Ascending aorta (tissue), 2 donors: ENCODE data around the gene PRMT2. TPM values are rescaled to one million over a fixed set of nuclear protein-coding genes. Genes with fewer than 3 reads are reported as not detected.

ENCODE experiments used
- DNase-seq, 2 donors: peaks; one replicate each; pipeline ENCODE4 v3.0.0-alpha.2; 2019; ENCODE audit warnings: low spot score in 2 of 2
- H3K27ac ChIP-seq, 2 donors: fragments of 200-600 bp; sonication (generic); one replicate each; pipeline ENCODE4 v1.5.1; 2016 to 2017; ENCODE audit warnings: mild to moderate bottlenecking in 1 of 2
- H3K27me3 ChIP-seq: fragments of 200-600 bp; sonication (generic); one replicate; pipeline ENCODE4 v1.5.1; 2017
- H3K36me3 ChIP-seq, 2 donors: fragments of 200-600 bp; sonication (generic); one replicate each; pipeline ENCODE4 v1.5.1; 2016
- H3K4me1 ChIP-seq, 2 donors: fragments of 200-600 bp; sonication (generic); one replicate each; pipeline ENCODE4 v1.5.1; 2016 to 2017; ENCODE audit warnings: mild to moderate bottlenecking in 1 of 2
- H3K4me3 ChIP-seq, 2 donors: fragments of 200-600 bp; sonication (generic); one replicate each; pipeline ENCODE4 v1.5.1; 2016 to 2017; ENCODE audit warnings: mild to moderate bottlenecking in 1 of 2
- H3K9me3 ChIP-seq, 2 donors: fragments of 200-600 bp; sonication (generic); one replicate each; pipeline ENCODE4 v1.5.1; 2016
- intact Hi-C: fragments of 100-400 bp; cut with DNase I; formaldehyde crosslinking; loops from one replicate; pipeline ENCODE4 v1.15.1; 2023
- total RNA-seq: library from RNA; depleted of rRNA; stranded (reverse); fragments of >200 nt; gene quantifications from one replicate; pipeline ENCODE4 v1.1.0, GENCODE V29; 2016
- TF ChIP-seq, protein P1 (sequence below), 3 experiments: fragments of 200-600 bp in 2 of 3; fragments of 450-650 bp in 1 of 3; sonication (generic) in 2 of 3; IDR thresholded peaks; one replicate each; pipeline ENCODE4 v1.5.1; 2016 to 2019; ENCODE audit warnings: antibody characterized with exemption in 3 of 3, mild to moderate bottlenecking in 1 of 3, moderate library complexity in 1 of 3

The PRMT2 gene
- total RNA-seq, 1 donor from 2014 or later = 23.3 TPM

DNA sequence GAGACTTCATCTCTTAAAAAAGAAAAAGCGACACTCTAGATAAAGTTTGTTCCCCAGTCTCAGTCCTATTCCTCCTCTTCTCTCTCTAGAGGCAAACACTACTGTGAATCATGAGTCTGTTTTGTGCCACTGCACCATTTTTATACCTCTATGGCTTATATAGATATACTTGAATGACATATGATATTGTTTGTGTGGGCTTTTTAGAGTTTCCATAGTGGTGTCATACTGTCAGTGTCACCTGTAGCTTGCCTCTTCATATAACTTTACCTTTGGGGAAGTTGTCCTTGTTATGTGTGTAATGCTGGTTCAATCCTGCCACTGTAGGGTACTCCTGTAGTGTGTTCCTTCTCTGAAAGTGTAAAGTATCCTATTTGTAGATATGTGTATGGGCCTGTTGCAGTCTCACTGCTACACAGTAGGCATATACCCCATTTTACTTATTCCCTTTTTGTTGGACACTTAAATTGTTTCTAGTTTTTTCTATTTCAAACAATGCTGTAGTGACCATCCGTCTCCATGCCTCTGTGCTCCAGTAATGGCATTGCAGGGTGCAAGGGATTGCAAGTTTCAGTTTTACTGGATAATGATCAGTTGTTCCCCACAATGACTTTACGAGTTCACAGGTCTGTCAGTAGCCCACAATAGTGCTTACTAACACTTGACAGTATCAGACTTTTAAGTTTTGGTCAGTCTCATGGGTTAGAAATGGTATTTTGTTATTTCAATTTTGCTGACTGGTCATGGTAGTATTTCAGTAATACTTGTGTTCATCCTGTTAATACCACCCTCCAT, 2.7 kb downstream of the PRMT2 start:
- Histone ChIP-seq H3K36me3 (peaks cover 6 to 18% of the 10 kb centered on the region in 2 donors), H3K4me1 (peaks cover 3 to 20% of the 10 kb centered on the region in 2 donors), H3K27ac (peak overlapping the region in 1 of 2 donors; percentile 5), H3K4me3 (peak overlapping the region; percentile 13 to 69), H3K9me3 (no peaks in the 10 kb centered on the region), H3K27me3 (no peaks in the 10 kb centered on the region)
- TF ChIP-seq, protein P1, sequence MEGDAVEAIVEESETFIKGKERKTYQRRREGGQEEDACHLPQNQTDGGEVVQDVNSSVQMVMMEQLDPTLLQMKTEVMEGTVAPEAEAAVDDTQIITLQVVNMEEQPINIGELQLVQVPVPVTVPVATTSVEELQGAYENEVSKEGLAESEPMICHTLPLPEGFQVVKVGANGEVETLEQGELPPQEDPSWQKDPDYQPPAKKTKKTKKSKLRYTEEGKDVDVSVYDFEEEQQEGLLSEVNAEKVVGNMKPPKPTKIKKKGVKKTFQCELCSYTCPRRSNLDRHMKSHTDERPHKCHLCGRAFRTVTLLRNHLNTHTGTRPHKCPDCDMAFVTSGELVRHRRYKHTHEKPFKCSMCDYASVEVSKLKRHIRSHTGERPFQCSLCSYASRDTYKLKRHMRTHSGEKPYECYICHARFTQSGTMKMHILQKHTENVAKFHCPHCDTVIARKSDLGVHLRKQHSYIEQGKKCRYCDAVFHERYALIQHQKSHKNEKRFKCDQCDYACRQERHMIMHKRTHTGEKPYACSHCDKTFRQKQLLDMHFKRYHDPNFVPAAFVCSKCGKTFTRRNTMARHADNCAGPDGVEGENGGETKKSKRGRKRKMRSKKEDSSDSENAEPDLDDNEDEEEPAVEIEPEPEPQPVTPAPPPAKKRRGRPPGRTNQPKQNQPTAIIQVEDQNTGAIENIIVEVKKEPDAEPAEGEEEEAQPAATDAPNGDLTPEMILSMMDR (IDR thresholded peaks at IDR 0.05) = no peak
- intact Hi-C loops = no loop called here
- DNase-seq = no peak

DNA sequence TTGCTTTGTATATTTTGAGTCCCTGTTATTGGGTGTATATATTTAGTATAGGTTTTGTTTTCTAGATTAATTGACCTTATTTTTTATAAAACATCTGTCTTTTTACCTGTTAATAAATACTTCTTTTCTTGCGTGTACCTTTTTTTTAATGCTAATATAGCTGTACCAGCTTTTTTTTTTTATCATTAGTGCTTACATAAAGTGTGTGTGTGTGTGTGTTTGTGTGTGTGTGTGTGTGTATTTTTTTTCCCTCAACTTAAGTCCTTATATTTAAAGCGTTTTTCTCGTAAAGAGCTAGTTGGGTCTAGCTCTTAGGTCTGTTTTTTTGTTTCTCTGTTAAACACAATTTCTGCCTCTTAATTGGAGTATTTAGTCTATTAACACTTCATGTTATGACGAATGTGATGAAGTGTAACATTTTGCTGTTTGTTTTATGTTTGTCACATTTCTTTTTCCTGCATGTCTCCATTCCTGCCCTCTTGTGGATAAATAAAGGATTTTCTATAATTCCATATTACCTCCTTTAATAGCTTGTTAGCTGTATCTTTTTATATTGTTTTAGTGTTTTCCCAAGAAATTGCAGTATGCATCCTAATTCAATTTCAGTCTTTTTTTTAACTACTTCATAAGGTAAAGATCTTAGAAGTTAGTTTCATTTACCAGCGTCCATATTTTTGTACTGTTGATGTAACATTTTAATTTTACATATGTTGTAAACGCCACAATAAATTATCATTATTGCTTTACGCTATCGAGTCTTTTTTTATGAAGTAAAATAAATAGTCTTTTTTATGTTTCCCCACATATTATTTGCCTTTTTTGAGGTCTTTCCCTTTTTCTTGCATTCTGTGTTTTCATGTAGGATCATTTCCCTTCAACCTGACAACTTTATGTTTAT, 4.3 kb downstream of the PRMT2 start:
- Histone ChIP-seq H3K9me3 (no peaks in the 10 kb centered on the region), H3K27me3 (no peaks in the 10 kb centered on the region), H3K4me1 (peaks cover 3 to 20% of the 10 kb centered on the region in 2 donors), H3K36me3 (peaks cover 21 to 34% of the 10 kb centered on the region in 2 donors), H3K27ac (no peak overlapping the region), H3K4me3 (no peak overlapping the region)
- DNase-seq = no peak
- intact Hi-C loops = no loop called here
- TF ChIP-seq, protein P1 (IDR thresholded peaks at IDR 0.05) = peak; percentile 22 to 45 (median 33)

DNA sequence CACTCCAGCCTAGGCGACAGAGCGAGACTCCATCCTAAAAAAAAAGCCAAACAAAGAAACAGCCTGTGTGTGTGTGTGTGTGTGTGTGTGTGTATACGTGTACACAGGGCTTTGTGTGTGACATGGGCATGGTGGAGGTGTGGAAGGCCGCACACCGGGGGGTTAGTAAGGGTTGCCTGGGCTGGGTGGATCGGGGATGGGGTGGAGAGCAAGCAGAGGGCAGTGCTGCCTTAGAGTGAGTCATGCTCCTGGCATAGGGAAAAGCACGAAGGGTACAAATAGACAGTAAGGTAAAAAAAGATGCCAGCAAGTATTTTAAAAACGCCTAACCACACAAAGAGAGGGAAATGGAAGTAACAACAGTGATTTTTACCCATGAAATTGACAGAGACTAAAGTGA, 6.2 kb downstream of the PRMT2 start:
- intact Hi-C loops = no loop called here
- TF ChIP-seq, protein P1 (IDR thresholded peaks at IDR 0.05) = no peak
- H3K27me3 ChIP-seq = no peaks in the 10 kb centered on the region
- H3K4me1 ChIP-seq = peaks cover 3 to 13% of the 10 kb centered on the region in 2 donors
- no peak overlapping the region for H3K27ac ChIP-seq
- peaks cover 40 to 53% of the 10 kb centered on the region in 2 donors for H3K36me3 ChIP-seq
- H3K9me3 ChIP-seq = no peaks in the 10 kb centered on the region
- H3K4me3 ChIP-seq = no peak overlapping the region
- no peak for DNase-seq

DNA sequence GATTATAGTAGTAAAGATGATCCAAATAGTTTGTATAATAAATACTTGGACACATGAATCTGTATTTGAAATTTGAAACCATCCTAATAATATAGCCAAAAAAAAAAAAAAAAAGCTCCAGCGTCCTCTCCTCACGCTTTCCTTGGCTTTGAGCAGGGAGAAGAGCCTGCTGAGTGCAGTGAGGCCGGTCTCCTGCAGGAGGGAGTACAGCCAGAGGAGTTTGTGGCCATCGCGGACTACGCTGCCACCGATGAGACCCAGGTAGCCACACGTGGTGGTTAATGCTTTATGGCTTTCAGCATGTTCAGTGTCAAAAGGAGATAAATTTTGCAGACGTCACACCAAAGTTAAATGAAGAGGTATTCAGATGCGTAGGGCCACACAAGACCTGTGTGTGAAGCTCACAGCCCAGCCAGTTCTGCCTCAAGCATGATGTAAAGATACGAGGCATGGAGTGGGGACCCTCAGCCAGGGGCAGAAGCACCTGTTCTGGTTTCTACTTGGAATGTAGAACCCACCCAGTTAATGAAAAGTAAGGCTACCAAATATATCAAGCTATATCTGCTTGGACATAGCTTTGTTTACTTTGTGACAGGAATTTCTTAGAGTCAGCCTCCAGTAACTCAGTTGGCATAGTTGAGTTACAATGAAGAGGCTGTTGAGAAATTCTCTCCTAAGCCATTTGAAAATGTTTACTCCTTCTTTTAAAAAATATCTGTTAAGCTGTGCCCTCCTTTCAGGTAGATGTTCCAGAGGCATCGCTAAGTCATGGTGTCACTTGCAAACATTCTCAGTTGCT, 8.1 kb downstream of the PRMT2 start:
- intact Hi-C loops = no loop called here
- Histone ChIP-seq H3K36me3 (peaks cover 56 to 70% of the 10 kb centered on the region in 2 donors), H3K9me3 (no peaks in the 10 kb centered on the region), H3K4me1 (peaks cover 0 to 3% of the 10 kb centered on the region in 2 donors), H3K4me3 (no peak overlapping the region), H3K27ac (no peak overlapping the region), H3K27me3 (no peaks in the 10 kb centered on the region)
- TF ChIP-seq, protein P1 (IDR thresholded peaks at IDR 0.05) = no peak
- DNase-seq = no peak

DNA sequence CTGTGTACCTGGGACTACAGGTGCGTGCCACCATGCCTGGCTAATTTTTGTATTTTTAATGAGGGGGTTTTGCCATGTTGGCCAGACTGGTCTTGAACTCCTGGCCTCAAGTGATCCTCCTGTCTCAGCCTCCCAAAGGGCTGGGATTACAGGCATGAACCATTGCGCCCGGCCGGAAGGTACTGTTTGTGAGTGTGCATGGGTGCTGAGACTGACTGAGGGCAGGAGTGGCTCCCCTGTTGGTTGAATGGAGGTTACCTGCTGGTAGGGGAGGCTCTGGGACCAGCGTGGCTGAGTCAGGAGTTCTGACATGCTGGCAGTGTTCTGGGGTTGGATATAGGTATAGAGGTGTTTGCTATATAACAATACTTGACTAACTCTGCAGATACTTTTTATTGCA, 10.4 kb downstream of the PRMT2 start:
- intact Hi-C loops = no loop called here
- Histone ChIP-seq H3K9me3 (no peaks in the 10 kb centered on the region), H3K4me1 (no peaks in the 10 kb centered on the region), H3K4me3 (no peak overlapping the region), H3K27me3 (no peaks in the 10 kb centered on the region), H3K27ac (no peak overlapping the region), H3K36me3 (peaks cover 78 to 93% of the 10 kb centered on the region in 2 donors)
- TF ChIP-seq, protein P1 (IDR thresholded peaks at IDR 0.05) = no peak
- no peak for DNase-seq
